OCI-LY1 (cell line): ENCODE measurements around the gene ATG2A.

Experiments used
- H2AFZ ChIP-seq: fragments of 200-600 bp; sonication (generic), shearing (Covaris generic); 2 replicates; pipeline ENCODE4 v1.6.0; 2014; ENCODE audit warnings: antibody characterized with exemption, mild to moderate bottlenecking, low read length
- H3F3A ChIP-seq: fragments of 200-600 bp; sonication (generic), shearing (Covaris generic); 2 replicates; pipeline ENCODE4 v1.6.0; 2014; ENCODE audit warnings: mild to moderate bottlenecking, antibody characterized with exemption, low read length, moderate library complexity; ENCODE audit not compliant: insufficient read depth
- H3K27ac ChIP-seq: fragments of 200-600 bp; sonication (generic); 2 replicates; pipeline ENCODE4 v1.5.1; 2014; ENCODE audit warnings: low read length, mixed run types, mild to moderate bottlenecking, low read depth; ENCODE audit not compliant: poor library complexity, severe bottlenecking
- H3K27me3 ChIP-seq: fragments of 200-600 bp; sonication (generic); 2 replicates; pipeline ENCODE4 v1.6.0; 2014; ENCODE audit warnings: antibody characterized with exemption, mild to moderate bottlenecking, low read length, moderate library complexity; ENCODE audit not compliant: insufficient read depth
- H3K36me3 ChIP-seq: fragments of 200-600 bp; sonication (generic); 2 replicates; pipeline ENCODE4 v1.6.1; 2014; ENCODE audit warnings: mild to moderate bottlenecking, antibody characterized with exemption, low read length, moderate library complexity, mixed read lengths; ENCODE audit not compliant: insufficient read depth
- H3K4me1 ChIP-seq: fragments of 200-600 bp; sonication (generic); 2 replicates; pipeline ENCODE4 v1.5.1; 2014; ENCODE audit warnings: mild to moderate bottlenecking, low read length, moderate library complexity; ENCODE audit not compliant: insufficient read depth, severe bottlenecking
- H3K4me2 ChIP-seq: fragments of 200-600 bp; sonication (generic), shearing (Covaris generic); 2 replicates; pipeline ENCODE4 v1.6.1; 2014; ENCODE audit warnings: low read length
- H3K4me3 ChIP-seq: fragments of 200-600 bp; sonication (generic); 2 replicates; pipeline ENCODE4 v1.5.1; 2014; ENCODE audit warnings: low read length, low read depth, mild to moderate bottlenecking, mixed read lengths; ENCODE audit not compliant: poor library complexity, severe bottlenecking
- H3K79me2 ChIP-seq: fragments of 200-600 bp; shearing (Covaris generic); 2 replicates; pipeline ENCODE4 v1.6.1; 2016; ENCODE audit warnings: mixed run types, low read length, mixed read lengths; ENCODE audit not compliant: insufficient read depth
- H3K9ac ChIP-seq: fragments of 200-600 bp; sonication (generic), shearing (Covaris generic); 2 replicates; pipeline ENCODE4 v1.6.1; 2014; ENCODE audit warnings: mild to moderate bottlenecking, low read length, mixed read lengths
- H3K9me2 ChIP-seq: fragments of 200-600 bp; sonication (generic), shearing (Covaris generic); 2 replicates; pipeline ENCODE4 v1.6.1; 2014; ENCODE audit warnings: low read depth, mild to moderate bottlenecking, low read length, mixed read lengths
- H3K9me3 ChIP-seq: fragments of 200-600 bp; shearing (Covaris generic); 2 replicates; pipeline ENCODE4 v1.6.1; 2014; ENCODE audit warnings: low read length, mixed read lengths
- H4K20me1 ChIP-seq: fragments of 200-600 bp; sonication (generic), shearing (Covaris generic); 2 replicates; pipeline ENCODE4 v1.6.0; 2016; ENCODE audit warnings: mild to moderate bottlenecking, low read length; ENCODE audit not compliant: insufficient read depth
- EZH2 ChIP-seq: fragments of 200-600 bp; sonication (generic), shearing (Covaris generic); IDR thresholded peaks from 2 replicates; pipeline ENCODE4 v1.8.0; 2017; ENCODE audit warnings: borderline replicate concordance, mixed run types, mild to moderate bottlenecking, antibody characterized with exemption, low read length, moderate library complexity, mixed read lengths
- TF ChIP-seq, protein P1 (sequence below): fragments of 200-600 bp; sonication (generic), shearing (Covaris generic); IDR thresholded peaks from 2 replicates; pipeline ENCODE4 v1.5.1; 2017; ENCODE audit warnings: mild to moderate bottlenecking, antibody characterized with exemption, low read length, moderate library complexity, mixed read lengths

ATG2A gene

DNA sequence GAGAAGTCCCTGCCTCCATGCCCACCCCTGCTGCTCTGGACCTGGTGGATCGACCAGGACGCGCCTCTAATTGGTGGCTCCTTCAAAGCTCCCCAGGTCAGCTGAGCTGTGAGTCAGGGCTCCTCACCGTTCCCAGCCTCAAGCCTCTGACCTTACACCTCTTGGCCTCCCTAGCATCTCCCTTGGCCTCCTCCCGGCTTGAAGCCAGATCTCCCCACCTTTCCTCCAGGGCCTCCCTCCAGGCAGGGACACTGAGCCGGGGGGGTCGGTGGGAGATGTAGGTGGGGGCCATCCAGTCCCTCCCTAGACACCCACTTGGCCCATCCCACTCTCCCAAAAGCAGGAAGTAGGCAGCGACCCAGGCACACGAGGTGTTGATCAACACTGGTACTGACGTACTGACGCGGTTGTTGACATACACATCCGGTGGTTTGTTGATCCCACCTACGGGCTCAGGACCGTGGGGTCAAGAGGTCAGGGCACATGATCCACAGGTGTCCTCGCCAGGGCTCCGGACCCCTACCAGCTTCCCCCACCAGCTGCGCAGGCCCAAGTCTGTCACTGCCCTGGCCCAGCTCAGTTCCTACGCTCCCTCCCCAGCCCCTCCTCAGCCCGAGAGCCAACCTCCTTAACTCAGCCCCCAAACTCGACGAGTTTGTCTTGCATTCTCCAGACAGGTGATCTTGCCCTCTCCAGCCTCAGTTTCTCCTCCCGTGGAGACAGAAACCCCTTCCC lies 802 bp downstream of the ATG2A start:
- Histone ChIP-seq H4K20me1 (no peaks in the 10 kb centered on the region), H3K9me2 (no peaks in the 10 kb centered on the region), H3K9ac (peak overlapping the region; percentile 95), H3K79me2 (no peaks in the 10 kb centered on the region), H3K4me2 (peak overlapping the region; percentile 96), H3K4me1 (peaks cover 38% of the 10 kb centered on the region), H3K4me3 (peak overlapping the region; percentile 89), H3F3A (no peaks in the 10 kb centered on the region), H3K27ac (peak overlapping the region; percentile 62), H3K36me3 (peaks cover 14% of the 10 kb centered on the region), H2AFZ (no peak overlapping the region), H3K9me3 (no peaks in the 10 kb centered on the region), H3K27me3 (no peaks in the 10 kb centered on the region)
- TF ChIP-seq, protein P1, sequence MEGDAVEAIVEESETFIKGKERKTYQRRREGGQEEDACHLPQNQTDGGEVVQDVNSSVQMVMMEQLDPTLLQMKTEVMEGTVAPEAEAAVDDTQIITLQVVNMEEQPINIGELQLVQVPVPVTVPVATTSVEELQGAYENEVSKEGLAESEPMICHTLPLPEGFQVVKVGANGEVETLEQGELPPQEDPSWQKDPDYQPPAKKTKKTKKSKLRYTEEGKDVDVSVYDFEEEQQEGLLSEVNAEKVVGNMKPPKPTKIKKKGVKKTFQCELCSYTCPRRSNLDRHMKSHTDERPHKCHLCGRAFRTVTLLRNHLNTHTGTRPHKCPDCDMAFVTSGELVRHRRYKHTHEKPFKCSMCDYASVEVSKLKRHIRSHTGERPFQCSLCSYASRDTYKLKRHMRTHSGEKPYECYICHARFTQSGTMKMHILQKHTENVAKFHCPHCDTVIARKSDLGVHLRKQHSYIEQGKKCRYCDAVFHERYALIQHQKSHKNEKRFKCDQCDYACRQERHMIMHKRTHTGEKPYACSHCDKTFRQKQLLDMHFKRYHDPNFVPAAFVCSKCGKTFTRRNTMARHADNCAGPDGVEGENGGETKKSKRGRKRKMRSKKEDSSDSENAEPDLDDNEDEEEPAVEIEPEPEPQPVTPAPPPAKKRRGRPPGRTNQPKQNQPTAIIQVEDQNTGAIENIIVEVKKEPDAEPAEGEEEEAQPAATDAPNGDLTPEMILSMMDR: no peak
- no peak for TF ChIP-seq EZH2

DNA sequence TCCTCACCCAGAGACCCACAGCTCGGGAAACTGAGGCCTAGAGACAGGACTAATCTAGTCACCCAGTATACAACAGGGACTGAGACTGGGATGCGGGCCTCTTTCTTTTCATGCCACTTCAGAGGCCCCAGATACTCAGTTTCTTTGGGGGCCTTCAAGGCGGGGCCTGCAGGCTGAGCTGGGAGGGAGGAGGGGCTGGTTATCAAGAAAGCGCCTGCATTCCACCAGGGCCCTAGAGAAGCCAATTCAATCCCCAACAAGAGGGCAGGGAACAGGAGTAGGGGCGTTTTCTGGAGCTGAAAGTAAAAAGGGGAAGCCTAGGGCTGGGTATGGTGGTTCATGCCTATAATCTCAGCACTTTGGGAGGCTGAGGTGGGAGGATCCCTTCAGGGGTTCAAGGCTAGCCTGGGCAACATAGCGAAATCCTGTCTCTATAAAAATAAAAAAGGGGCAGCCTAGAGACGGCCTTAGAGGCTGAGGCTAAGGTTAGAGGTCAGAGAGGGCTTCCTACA lies 1.6 kb downstream of the ATG2A start:
- H3K9me3 ChIP-seq: no peaks in the 10 kb centered on the region
- H4K20me1 ChIP-seq: no peaks in the 10 kb centered on the region
- H3K4me1 ChIP-seq: peaks cover 38% of the 10 kb centered on the region
- peaks cover 22% of the 10 kb centered on the region for H3K36me3 ChIP-seq
- no peaks in the 10 kb centered on the region for H3K79me2 ChIP-seq
- peak overlapping the region; percentile 62 for H3K27ac ChIP-seq
- no peaks in the 10 kb centered on the region for H3K27me3 ChIP-seq
- no peaks in the 10 kb centered on the region for H3F3A ChIP-seq
- no peak overlapping the region for H2AFZ ChIP-seq
- peak overlapping the region; percentile 96 for H3K4me2 ChIP-seq
- no peaks in the 10 kb centered on the region for H3K9me2 ChIP-seq
- peak overlapping the region; percentile 89 for H3K4me3 ChIP-seq
- TF ChIP-seq EZH2: no peak
- TF ChIP-seq, protein P1: no peak
- peak overlapping the region; percentile 95 for H3K9ac ChIP-seq

DNA sequence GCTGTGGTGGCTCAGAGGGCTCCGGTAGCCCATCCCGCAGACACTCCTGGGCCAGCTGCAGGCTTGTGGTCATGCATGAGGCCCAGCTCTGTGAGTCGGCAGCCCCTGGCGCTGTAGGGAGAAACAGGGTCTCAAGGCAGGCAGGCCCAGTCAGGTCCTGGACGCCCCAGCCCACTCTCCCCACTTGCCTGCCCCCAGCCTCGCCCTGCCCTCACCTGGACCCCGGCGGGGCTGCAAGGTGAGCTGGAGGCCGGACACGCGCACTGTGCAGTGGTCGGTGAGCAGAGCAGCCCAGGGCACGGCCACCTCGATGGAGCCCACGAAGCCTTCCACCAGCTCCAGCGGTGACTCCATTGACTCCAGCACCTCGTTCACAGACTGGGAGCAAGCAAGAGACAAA lies 2.9 kb downstream of the ATG2A start:
- Histone ChIP-seq H2AFZ (no peak overlapping the region), H3F3A (no peaks in the 10 kb centered on the region), H3K36me3 (peaks cover 35% of the 10 kb centered on the region), H4K20me1 (no peaks in the 10 kb centered on the region), H3K27me3 (no peaks in the 10 kb centered on the region), H3K9me3 (no peaks in the 10 kb centered on the region), H3K27ac (no peak overlapping the region), H3K9me2 (no peaks in the 10 kb centered on the region), H3K79me2 (no peaks in the 10 kb centered on the region), H3K9ac (no peak overlapping the region), H3K4me1 (peaks cover 33% of the 10 kb centered on the region), H3K4me3 (no peak overlapping the region), H3K4me2 (no peak overlapping the region)
- TF ChIP-seq, protein P1: no peak
- no peak for TF ChIP-seq EZH2
